Measurements from ENCODE around the gene TUBAL3. TPM values are rescaled to one million over a fixed set of nuclear protein-coding genes. Genes with fewer than 3 reads are reported as not detected.

Gene TUBAL3
- total RNA-seq, 1 donor from 2014 or later = not detected

DNA sequence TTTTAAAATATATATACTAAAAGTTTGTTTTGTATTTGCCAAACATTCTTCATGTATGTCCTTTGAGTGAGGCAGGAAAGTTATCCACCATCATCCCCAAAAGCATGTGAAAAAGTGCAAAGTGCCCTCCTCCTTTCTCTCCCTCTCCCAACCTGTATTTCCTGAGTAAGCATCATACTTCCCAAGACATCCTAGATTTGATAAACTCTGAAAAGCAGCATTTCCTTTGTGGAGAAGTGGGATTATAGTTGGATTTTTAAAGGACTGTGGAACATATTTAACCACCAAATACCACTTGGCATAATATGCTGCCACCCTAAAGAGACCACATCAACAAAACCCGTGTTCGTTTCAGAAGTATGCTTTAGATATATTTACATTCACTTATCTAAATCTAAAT lies 44.6 kb upstream of the TUBAL3 start:
- H3K27me3 Mint-ChIP-seq = no peaks in the 10 kb centered on the region
- H3K36me3 Mint-ChIP-seq (ENCODE audit: low read depth) = peaks cover 22% of the 10 kb centered on the region
- DNase-seq (no peak), ATAC-seq (ENCODE audit: low read depth) (no peak)
- H3K4me1 Mint-ChIP-seq = peaks cover 36% of the 10 kb centered on the region
- ChIA-PET POLR2A (no interaction called here), CTCF (no interaction called here)
- TF ChIP-seq, protein P1, sequence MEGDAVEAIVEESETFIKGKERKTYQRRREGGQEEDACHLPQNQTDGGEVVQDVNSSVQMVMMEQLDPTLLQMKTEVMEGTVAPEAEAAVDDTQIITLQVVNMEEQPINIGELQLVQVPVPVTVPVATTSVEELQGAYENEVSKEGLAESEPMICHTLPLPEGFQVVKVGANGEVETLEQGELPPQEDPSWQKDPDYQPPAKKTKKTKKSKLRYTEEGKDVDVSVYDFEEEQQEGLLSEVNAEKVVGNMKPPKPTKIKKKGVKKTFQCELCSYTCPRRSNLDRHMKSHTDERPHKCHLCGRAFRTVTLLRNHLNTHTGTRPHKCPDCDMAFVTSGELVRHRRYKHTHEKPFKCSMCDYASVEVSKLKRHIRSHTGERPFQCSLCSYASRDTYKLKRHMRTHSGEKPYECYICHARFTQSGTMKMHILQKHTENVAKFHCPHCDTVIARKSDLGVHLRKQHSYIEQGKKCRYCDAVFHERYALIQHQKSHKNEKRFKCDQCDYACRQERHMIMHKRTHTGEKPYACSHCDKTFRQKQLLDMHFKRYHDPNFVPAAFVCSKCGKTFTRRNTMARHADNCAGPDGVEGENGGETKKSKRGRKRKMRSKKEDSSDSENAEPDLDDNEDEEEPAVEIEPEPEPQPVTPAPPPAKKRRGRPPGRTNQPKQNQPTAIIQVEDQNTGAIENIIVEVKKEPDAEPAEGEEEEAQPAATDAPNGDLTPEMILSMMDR (IDR thresholded peaks at IDR 0.05) = no peak
- no peaks in the 10 kb centered on the region for H3K9me3 Mint-ChIP-seq
- intact Hi-C loops (cut with micrococcal nuclease) = loop anchor here (5.0 to 10.0 kb wide), 6 partner anchors 266 to 706 kb away; partner anchors contain the start of genes GDI2, IL15RA and RBM17
- H3K4me3 Mint-ChIP-seq = no peak overlapping the region
- no peak overlapping the region for H3K27ac Mint-ChIP-seq

DNA sequence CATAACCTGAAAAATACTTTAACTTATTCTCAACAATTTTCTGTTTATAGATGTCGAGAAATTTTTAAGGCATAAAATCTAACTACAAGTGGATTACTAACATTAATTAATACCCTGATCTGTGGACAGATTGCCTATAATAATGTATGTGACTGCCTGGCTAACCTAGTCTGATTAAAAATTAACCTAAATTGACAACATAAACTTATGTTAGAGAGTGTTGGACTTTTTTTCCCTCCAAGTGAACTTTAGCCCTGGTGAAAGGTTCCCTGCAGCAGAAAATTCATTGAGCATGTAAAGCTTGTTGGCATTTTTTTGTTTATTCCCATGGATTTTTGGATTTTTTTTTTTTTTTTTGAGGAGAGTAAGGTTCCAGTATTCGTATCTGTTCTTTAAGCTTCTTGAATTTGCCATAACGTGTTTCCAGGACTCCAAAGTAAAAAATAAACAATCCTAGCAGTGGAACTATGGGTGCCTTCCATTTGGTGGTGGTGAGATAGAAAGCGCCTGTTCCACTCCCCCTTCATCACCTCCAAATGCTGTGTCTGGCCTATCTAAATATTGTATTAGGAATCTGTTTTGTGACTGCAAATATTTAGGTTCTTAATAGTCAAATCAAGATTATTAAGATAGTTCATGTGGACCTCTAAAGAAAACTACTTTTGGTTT lies 43.8 kb upstream of the TUBAL3 start:
- peaks cover 43% of the 10 kb centered on the region for H3K4me1 Mint-ChIP-seq
- H3K9me3 Mint-ChIP-seq = no peaks in the 10 kb centered on the region
- H3K27ac Mint-ChIP-seq = no peak overlapping the region
- ChIA-PET CTCF (interaction anchor here (10.7 kb wide), 1 partner anchor 177 kb away, joined by 431 read pairs; no protein-coding TSS in a partner anchor), POLR2A (interaction anchor here (1.0 kb wide), 1 partner anchor 365 kb away, joined by 3 read pairs; the partner anchor contains the start of gene GDI2)
- H3K27me3 Mint-ChIP-seq = no peaks in the 10 kb centered on the region
- H3K4me3 Mint-ChIP-seq = no peak overlapping the region
- H3K36me3 Mint-ChIP-seq (ENCODE audit: low read depth) = peaks cover 15% of the 10 kb centered on the region
- TF ChIP-seq, protein P1 (IDR thresholded peaks at IDR 0.05) = no peak
- intact Hi-C loops (cut with micrococcal nuclease) = loop anchor here (5.0 to 10.0 kb wide), 6 partner anchors 266 to 706 kb away; partner anchors contain the start of genes GDI2, IL15RA and RBM17
- ATAC-seq (ENCODE audit: low read depth) (no peak), DNase-seq (no peak)

DNA sequence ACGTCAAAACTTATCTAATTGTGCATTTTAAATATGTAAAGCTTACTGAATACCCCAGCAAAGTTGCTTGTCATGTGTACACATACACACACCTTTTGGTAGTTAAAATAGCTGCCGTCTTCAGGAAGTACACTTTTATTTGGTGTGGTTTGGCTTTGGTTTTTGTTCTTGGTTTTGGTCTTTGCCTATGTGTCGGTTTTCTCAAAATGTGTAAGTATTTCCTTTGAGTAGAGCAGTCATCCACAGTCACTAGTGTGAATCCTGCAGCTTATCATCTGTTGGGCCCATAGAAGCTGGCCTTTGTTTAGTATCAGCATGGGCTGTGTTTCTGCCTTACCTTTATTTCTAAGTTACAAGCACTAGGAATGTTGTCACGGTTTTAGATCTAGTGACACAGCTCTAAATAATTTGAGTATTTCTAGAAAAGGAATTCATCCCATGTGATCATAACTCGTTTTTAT lies 43.0 kb upstream of the TUBAL3 start:
- Mint-ChIP-seq H3K27ac (peak overlapping the region; percentile 47), H3K9me3 (no peaks in the 10 kb centered on the region), H3K36me3 (ENCODE audit: low read depth) (peaks cover 7% of the 10 kb centered on the region), H3K27me3 (no peaks in the 10 kb centered on the region), H3K4me1 (peaks cover 50% of the 10 kb centered on the region), H3K4me3 (peak overlapping the region; percentile 86)
- peak; percentile 8 for ATAC-seq (ENCODE audit: low read depth)
- intact Hi-C loops (cut with micrococcal nuclease) = loop anchor here (5.0 to 10.0 kb wide), 6 partner anchors 267 to 707 kb away; partner anchors contain the start of genes GDI2, IL15RA and RBM17
- ChIA-PET CTCF (interaction anchor here (10.7 kb wide), 1 partner anchor 178 kb away, joined by 431 read pairs; no protein-coding TSS in a partner anchor), POLR2A (interaction anchor here (0.9 to 2.2 kb wide), 6 partner anchors 136 to 603 kb away, joined by 3 to 21 read pairs (median 3); partner anchors contain the start of genes FBH1 and GDI2)
- TF ChIP-seq, protein P1 (IDR thresholded peaks at IDR 0.05) = no peak
- no peak for DNase-seq

GRCh38 chr10:5447056-5447455 lies 42.4 kb upstream of the TUBAL3 start:
- Mint-ChIP-seq H3K9me3 (no peaks in the 10 kb centered on the region), H3K27me3 (no peaks in the 10 kb centered on the region), H3K27ac (peak overlapping the region; percentile 25), H3K4me1 (peaks cover 55% of the 10 kb centered on the region), H3K36me3 (ENCODE audit: low read depth) (peaks cover 3% of the 10 kb centered on the region), H3K4me3 (peak overlapping the region; percentile 86)
- ChIA-PET CTCF (interaction anchor here (10.7 kb wide), 1 partner anchor 179 kb away, joined by 431 read pairs; no protein-coding TSS in a partner anchor), POLR2A (interaction anchor here (0.9 to 2.2 kb wide), 7 partner anchors 14 to 604 kb away, joined by 3 to 21 read pairs (median 4); partner anchors contain the start of gene FBH1)
- DNase-seq (no peak), ATAC-seq (ENCODE audit: low read depth) (no peak)
- intact Hi-C loops (cut with micrococcal nuclease) = loop anchor here (5.0 to 10.0 kb wide), 6 partner anchors 268 to 708 kb away; partner anchors contain the start of genes GDI2, IL15RA and RBM17
- TF ChIP-seq, protein P1 (IDR thresholded peaks at IDR 0.05) = no peak

Data from activated B cell treated with CpG ODN at 0.5 μM for 24 hours (primary cell).